DOHH2 (cell line): ENCODE data around the gene SLFN14.
"Not testable (repeated sequence)": the region's sequence is repeated elsewhere in the genome, so short reads cannot be mapped to it uniquely, and the experiment has no call there.

Source experiments
- H3F3A ChIP-seq: fragments of 200-600 bp; sonication (generic), shearing (Covaris generic); 2 replicates; pipeline ENCODE4 v1.6.0; 2016; ENCODE audit warnings: antibody characterized with exemption, mild to moderate bottlenecking; ENCODE audit not compliant: control insufficient read depth, insufficient read depth
- H3K27ac ChIP-seq: fragments of 200-600 bp; sonication (generic); 2 replicates; pipeline ENCODE4 v1.5.1; 2014; ENCODE audit warnings: low read depth, mild to moderate bottlenecking, low read length, moderate library complexity
- H3K27me3 ChIP-seq: fragments of 200-600 bp; sonication (generic); 2 replicates; pipeline ENCODE4 v1.6.1; 2014; ENCODE audit warnings: mild to moderate bottlenecking, low read length, mixed read lengths; ENCODE audit not compliant: control insufficient read depth
- H3K36me3 ChIP-seq: fragments of 200-600 bp; sonication (generic); 2 replicates; pipeline ENCODE4 v1.6.1; 2014; ENCODE audit warnings: mild to moderate bottlenecking, low read length, moderate library complexity, mixed read lengths; ENCODE audit not compliant: control insufficient read depth
- H3K4me1 ChIP-seq: fragments of 200-600 bp; sonication (generic); 2 replicates; pipeline ENCODE4 v1.6.1; 2014; ENCODE audit warnings: mild to moderate bottlenecking, low read length, mixed read lengths; ENCODE audit not compliant: control insufficient read depth
- H3K4me2 ChIP-seq: fragments of 200-600 bp; sonication (generic); 2 replicates; pipeline ENCODE4 v1.6.0; 2014; ENCODE audit warnings: mild to moderate bottlenecking, low read length, moderate library complexity
- H3K4me3 ChIP-seq: fragments of 200-600 bp; sonication (generic); 2 replicates; pipeline ENCODE4 v1.5.1; 2014; ENCODE audit warnings: mild to moderate bottlenecking, low read length, mixed read lengths
- H3K79me2 ChIP-seq: fragments of 200-600 bp; sonication (generic); 2 replicates; pipeline ENCODE4 v1.6.1; 2014; ENCODE audit warnings: mild to moderate bottlenecking, low read length, mixed read lengths; ENCODE audit not compliant: control insufficient read depth
- H3K9me2 ChIP-seq: fragments of 200-600 bp; sonication (generic); replicated peaks from 2 replicates; pipeline ENCODE4 v1.6.1; 2014; ENCODE audit warnings: mild to moderate bottlenecking, low read length, mixed read lengths; ENCODE audit not compliant: control insufficient read depth
- H3K9me3 ChIP-seq: fragments of 200-600 bp; sonication (generic); 2 replicates; pipeline ENCODE4 v1.6.1; 2014; ENCODE audit warnings: antibody characterized with exemption, low read length, mixed read lengths; ENCODE audit not compliant: control insufficient read depth, insufficient read depth
- H4K20me1 ChIP-seq: fragments of 200-600 bp; sonication (generic); 2 replicates; pipeline ENCODE4 v1.6.0; 2014; ENCODE audit warnings: low read depth, mild to moderate bottlenecking, antibody characterized with exemption, low read length, moderate library complexity; ENCODE audit not compliant: control insufficient read depth, insufficient read depth
- EZH2phosphoT487 ChIP-seq: fragments of 200-600 bp; sonication (generic); IDR thresholded peaks from 2 replicates; pipeline ENCODE4 v1.6.1; 2017; ENCODE audit warnings: borderline replicate concordance, mild to moderate bottlenecking, antibody characterized with exemption, low read length, moderate library complexity, mixed read lengths
- TF ChIP-seq, protein P1 (sequence below): fragments of 200-600 bp; sonication (generic); IDR thresholded peaks from one replicate; pipeline ENCODE4 v1.5.1; 2014; ENCODE audit warnings: antibody characterized with exemption, mild to moderate bottlenecking, low read depth, low read length; ENCODE audit not compliant: poor library complexity, severe bottlenecking

SLFN14 gene

DNA sequence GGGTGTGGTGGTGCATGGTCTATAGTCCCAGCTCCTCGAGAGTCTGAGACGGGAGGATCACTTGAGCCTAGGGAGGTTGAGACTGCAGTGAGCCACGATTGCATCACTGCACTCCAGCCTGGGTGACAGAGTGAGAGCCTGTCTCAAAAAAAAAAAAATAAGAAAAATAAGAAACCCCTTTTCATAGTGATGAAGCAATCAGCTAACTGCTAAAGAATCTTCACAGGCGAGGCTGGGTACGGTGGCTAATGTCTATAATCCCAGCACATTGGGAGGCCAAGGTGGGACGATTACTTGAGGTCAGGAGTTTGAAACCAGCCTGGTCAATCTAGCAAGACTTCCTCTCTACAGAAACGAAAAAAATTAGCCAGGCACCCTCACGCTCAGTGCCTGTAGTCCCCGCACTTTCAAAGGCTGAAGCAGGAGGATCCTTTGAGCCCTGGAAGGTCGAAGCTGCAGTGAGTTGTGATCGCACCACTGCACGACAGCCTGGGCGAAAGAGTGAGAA, 23.9 kb downstream of the SLFN14 start:
- no peak for TF ChIP-seq EZH2phosphoT487
- no peak overlapping the region for H3K27ac ChIP-seq
- H3K4me2 ChIP-seq: no peak overlapping the region

DNA sequence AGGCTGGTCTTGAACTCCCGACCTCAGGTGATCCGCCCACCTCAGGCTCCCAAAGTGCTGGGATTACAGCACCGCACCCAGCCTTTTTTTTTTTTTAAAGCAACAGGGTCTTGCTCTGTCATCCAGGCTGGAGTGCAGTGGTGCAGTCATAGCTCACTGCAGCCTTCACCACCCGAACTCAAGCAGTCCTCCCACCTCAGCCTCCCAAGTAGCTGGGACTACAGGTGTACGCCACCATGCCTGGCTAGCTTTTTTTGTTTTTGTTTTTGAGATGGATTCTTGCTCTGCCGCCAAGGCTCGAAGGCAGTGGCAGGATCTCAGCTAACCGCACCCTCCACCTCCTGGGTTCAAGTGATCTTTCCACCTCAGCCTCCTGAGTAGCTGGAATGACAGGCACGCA, 25.2 kb downstream of the SLFN14 start:
- H3K9me2 ChIP-seq, H3K27ac ChIP-seq, H4K20me1 ChIP-seq, H3K79me2 ChIP-seq, H3F3A ChIP-seq, H3K4me1 ChIP-seq, H3K27me3 ChIP-seq, H3K4me2 ChIP-seq, H3K36me3 ChIP-seq, H3K9me3 ChIP-seq, H3K4me3 ChIP-seq: not testable (repeated sequence)

More for the DNA sequence above, 23.9 kb downstream of the SLFN14 start:
- no peaks in the 10 kb centered on the region for H3K36me3 ChIP-seq
- H3K27me3 ChIP-seq: 0 out of 2 replicates have a peak, but pooled peaks cover 8% of the 10 kb centered on the region
- H3K4me3 ChIP-seq: no peak overlapping the region
- peaks cover 6% of the 10 kb centered on the region for H3K4me1 ChIP-seq
- H3K79me2 ChIP-seq: no peaks in the 10 kb centered on the region
- H3K9me2 ChIP-seq: no peaks in the 10 kb centered on the region
- no peaks in the 10 kb centered on the region for H3K9me3 ChIP-seq
- H3F3A ChIP-seq: no peaks in the 10 kb centered on the region
- no peaks in the 10 kb centered on the region for H4K20me1 ChIP-seq

DNA sequence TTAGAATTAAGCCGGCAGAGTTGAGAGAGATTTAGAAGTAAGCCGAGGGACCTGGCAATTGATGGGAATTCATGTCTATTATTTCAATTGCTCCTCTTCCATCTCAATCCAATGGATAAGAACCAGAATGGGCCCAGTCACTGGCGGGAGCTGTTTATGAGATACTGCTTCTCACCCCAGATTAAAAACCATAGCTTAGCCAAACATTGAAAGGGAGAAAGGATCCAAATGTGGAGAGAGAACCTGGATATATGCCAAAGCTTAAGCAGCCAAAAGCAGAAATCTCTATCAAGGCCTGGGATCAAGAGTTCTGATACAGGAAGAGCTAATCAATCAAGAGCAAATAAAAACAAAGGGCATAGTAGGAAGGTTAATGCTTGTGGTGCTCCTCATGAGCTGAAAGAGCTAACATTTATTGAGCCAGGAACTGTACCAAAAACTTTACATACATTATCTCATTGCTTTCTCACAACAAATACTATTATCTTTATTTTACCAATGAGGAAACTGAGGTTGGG, 26.0 kb downstream of the SLFN14 start:
- Histone ChIP-seq H3K4me2 (no peak overlapping the region), H3K4me3 (no peak overlapping the region), H3K36me3 (no peaks in the 10 kb centered on the region), H3K79me2 (no peaks in the 10 kb centered on the region), H3K9me2 (no peaks in the 10 kb centered on the region), H4K20me1 (no peaks in the 10 kb centered on the region), H3K4me1 (peaks cover 6% of the 10 kb centered on the region), H3F3A (no peaks in the 10 kb centered on the region), H3K9me3 (no peaks in the 10 kb centered on the region), H3K27ac (no peak overlapping the region), H3K27me3 (0 out of 2 replicates have a peak, but pooled peaks cover 3% of the 10 kb centered on the region)
- TF ChIP-seq EZH2phosphoT487: no peak
- TF ChIP-seq, protein P1, sequence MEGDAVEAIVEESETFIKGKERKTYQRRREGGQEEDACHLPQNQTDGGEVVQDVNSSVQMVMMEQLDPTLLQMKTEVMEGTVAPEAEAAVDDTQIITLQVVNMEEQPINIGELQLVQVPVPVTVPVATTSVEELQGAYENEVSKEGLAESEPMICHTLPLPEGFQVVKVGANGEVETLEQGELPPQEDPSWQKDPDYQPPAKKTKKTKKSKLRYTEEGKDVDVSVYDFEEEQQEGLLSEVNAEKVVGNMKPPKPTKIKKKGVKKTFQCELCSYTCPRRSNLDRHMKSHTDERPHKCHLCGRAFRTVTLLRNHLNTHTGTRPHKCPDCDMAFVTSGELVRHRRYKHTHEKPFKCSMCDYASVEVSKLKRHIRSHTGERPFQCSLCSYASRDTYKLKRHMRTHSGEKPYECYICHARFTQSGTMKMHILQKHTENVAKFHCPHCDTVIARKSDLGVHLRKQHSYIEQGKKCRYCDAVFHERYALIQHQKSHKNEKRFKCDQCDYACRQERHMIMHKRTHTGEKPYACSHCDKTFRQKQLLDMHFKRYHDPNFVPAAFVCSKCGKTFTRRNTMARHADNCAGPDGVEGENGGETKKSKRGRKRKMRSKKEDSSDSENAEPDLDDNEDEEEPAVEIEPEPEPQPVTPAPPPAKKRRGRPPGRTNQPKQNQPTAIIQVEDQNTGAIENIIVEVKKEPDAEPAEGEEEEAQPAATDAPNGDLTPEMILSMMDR: no peak

DNA sequence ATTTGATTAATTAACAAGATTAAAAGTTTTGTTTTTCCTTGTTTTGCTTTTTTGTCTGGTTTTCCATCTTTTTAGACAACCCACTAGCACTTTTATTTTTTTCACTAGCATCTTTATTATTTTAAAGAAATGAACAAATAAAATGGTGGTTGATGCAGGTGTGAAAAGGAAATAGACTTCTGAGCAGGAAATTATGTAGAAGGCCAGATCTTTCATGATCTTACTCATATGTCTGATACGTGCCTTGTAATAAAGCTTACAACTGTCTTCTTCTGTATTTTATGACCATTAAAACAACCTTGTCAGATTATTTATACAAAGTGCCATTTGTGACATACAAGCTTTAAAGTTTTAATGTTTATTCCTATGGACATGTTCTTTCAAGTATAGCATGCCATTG, 29.5 kb downstream of the SLFN14 start:
- Histone ChIP-seq H3K4me3 (no peak overlapping the region), H3K27ac (no peak overlapping the region)
- TF ChIP-seq, protein P1: no peak
- no peak for TF ChIP-seq EZH2phosphoT487

More for the DNA sequence above, 29.5 kb downstream of the SLFN14 start:
- peaks cover 6% of the 10 kb centered on the region for H3K4me1 ChIP-seq
- H4K20me1 ChIP-seq: no peaks in the 10 kb centered on the region
- no peaks in the 10 kb centered on the region for H3K9me2 ChIP-seq
- H3K9me3 ChIP-seq: no peaks in the 10 kb centered on the region
- no peaks in the 10 kb centered on the region for H3K27me3 ChIP-seq
- no peaks in the 10 kb centered on the region for H3K79me2 ChIP-seq
- H3F3A ChIP-seq: no peaks in the 10 kb centered on the region
- H3K36me3 ChIP-seq: no peaks in the 10 kb centered on the region
- no peak overlapping the region for H3K4me2 ChIP-seq
